Stimulated activated CD8-positive, alpha-beta memory T cell treated with anti-CD3 and anti-CD28 coated beads, Interleukin-12 subunit alpha, Interleukin-12 subunit beta, amount 100 ng/mL, for 1 hour (primary cell): ENCODE measurements around the gene GATAD2A.
A peak's percentile ranks its signal among the peaks of the same experiment; 100 is the strongest.
"Not testable (repeated sequence)": the region's sequence is repeated elsewhere in the genome, so short reads cannot be mapped to it uniquely, and the experiment has no call there.

ENCODE experiments used
- DNase-seq: peaks from one replicate; pipeline ENCODE4 v3.0.0-alpha.2; 2020; ENCODE audit warnings: low read depth

Gene GATAD2A

DNA sequence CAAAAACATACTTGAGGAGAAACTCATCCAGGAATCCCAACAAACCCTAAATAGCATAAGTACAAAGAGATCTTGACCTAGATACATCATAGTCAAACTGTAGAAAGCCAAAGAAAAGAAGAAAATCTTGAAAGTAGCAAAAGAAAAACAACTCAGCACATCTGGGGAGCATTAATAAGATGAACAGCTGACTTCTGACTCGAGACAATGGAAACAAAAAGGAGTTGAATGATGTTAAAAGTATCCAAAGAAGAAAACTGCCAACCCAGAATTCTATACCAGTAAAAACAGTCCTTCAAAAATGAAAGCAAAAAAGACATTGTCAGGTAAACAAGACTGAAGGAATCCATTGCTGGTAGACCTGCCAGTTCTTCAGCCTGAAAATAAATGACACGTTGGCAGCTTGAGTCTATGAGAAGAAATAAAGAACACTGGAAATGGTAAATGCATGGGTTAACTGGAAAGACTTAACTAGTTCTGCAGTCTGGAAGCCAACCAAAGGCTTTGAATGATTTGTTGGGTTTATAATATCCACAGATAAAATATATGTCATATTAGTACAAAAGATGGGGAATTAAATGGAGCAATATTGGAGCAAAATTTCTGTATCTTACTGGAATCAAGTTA lies 63.1 kb downstream of the GATAD2A start:
- no peak for DNase-seq

DNA sequence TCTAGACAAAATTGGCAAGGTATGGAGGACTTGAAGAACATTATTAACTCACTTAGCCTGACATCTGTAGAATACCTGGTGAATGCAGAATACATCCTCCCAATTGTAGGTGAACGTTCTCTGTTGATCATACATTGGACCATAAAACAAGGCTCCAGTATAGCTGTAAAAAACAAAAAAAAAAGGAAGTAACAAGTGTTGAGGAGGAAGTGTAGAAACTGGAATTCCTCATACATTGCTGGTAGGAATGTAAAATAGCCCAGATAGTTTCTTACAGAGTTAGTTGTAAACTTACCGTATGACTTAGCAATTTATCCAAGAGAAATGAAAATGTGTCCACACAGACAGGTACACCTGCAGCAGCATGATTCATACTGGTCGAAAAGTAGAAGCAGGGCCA lies 65.1 kb downstream of the GATAD2A start:
- no peak for DNase-seq

DNA sequence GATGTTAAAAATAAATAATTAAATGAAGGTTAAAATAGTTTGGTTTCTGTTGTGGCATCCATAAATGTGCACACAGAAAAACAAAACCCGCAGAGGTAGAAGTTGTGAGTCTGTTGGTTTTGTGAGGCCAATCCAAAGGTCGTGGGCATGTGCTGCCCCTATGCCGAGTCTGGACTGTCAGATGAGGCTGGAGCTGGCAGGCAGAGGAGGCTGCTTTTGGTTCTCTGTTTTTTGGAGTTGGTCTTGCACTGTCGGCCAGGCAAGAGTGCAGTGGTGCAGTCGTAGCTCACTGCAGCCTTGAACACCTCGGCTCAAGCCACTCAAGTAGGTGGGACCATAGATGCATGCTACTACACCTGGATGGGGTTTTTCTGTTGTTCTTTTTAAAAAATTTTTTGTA lies 66.2 kb downstream of the GATAD2A start:
- DNase-seq: no peak

DNA sequence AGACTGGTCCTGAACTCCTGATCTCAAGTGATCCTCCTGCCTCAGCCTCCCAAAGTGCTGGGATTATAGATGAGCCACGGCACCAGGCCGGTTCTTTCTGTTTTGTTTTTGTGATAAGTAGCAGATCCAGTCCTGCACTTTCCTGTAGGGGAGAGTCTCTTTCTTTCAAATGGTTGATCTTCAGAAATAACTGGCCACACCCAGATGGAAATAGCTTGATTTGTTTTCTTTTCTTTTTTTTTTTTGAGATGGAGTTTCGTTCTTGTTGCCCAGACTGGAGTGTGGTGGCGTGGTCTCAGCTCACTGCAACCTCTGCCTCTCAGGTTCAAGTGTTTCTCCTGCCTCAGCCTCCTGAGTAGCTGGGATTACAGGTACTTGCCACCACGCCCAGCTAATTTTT lies 66.6 kb downstream of the GATAD2A start:
- not testable (repeated sequence) for DNase-seq

DNA sequence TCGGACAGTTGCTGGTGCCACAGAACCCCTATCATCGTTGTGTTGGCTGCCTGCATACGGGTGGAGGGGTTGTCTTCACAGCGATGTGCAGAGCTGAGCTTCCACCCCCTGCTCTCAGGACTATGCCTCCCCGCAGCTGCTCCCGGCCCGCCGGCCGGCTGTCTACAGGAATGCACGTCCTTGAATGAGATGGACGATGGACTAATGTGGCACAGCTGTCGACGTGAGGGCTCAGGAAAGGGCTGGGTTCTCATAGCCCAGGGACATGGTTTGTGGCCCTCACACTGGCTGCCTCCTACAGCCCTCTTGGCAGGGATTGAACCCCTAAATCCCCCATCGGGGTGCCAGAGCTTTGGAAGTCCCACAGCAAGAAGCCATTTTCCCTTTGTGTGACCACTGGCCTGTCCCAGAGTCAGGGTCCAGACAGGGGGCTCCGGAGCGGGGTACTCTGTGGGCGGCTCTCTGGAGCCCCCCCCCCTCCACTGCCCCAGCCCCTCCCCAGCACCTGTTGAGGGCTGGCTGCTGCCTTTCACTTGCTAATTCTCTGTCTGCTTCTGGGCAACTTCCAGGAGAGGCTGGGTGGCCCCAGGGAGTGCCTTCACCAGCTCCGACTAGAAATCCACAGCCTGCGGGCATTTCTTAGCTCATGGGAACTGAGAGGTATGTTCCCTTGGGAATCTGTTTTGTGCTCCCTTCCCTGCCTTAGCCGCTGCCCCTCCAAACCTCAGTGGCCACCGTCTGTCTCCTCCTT lies 69.7 kb downstream of the GATAD2A start:
- DNase-seq: no peak

DNA sequence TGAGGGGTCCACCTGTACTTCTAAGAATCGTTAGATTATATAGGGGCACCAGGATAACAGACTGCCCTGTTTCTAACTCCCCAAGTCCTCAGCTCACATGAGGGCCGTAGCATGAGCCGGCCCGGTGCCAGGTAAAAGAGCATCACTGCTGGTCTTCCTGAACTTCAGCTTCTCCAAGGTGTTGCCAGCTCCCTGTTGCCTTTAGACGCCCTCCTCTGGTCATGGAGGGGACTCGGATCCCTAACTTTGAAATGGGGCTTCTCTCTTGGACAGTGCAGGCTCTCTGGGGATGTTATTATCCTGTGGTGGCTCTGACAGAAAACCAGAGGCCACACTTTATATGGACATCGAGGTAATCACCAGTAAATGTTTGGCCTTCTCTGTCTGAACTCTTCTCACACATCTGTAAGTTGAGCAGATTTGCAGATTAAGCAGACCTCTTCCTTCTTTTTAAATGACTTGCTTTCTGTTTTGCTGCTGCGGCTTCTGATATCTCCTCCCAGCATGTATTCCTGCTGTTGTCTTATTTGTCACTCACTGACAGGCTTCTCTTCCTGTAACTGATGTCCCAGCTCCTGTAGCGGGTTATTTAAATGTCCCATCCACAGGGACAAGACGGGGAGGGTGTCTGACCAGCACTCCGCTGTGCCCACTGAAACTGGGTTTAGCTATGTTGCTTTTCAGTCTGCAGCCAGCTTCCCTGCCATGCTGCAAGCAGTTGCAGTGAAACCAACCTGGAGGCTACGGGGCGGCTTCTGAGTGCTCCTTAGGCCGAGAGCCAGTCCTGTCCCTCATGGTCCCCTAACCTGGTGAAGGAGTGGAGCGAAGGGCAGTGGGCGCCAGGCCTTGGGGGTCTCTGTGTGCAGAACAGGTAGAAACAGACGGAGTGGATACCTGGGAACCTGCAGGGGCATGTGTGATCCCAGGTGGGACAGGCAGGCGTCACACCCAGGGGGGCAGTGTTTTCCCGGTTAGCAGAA lies 70.7 kb downstream of the GATAD2A start:
- no peak for DNase-seq

DNA sequence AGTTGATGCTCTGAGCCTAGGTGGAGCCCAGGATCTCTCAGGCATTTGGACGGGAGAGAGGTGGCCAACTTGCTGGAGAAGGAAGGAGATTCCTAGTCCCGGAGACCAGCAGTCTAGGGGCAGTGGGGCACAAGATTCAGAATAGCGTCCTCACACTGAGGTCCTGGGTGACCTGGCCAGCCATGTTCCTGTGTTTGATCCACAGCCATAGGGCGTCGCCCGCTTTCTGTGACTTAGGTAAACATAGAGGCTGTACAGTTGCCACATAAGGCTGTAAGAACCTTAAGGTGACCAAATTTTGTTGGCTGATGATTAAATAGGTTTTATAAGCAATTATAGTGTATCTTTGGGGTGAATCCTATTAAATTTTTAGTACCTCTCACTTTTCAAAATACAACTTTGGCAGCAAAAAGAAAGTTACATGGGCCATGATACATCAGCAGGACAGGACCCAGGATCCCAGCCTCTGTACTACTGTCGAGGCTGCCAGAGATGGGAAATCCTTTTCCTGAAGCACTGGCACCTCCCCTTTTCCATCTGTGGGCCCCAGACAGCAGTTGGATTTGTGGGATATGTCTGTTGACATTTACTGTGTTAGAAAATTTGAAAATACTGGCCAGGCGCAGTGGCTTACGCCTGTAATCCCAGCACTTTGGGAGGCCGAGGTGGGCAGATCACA lies 72.4 kb downstream of the GATAD2A start:
- DNase-seq: no peak

DNA sequence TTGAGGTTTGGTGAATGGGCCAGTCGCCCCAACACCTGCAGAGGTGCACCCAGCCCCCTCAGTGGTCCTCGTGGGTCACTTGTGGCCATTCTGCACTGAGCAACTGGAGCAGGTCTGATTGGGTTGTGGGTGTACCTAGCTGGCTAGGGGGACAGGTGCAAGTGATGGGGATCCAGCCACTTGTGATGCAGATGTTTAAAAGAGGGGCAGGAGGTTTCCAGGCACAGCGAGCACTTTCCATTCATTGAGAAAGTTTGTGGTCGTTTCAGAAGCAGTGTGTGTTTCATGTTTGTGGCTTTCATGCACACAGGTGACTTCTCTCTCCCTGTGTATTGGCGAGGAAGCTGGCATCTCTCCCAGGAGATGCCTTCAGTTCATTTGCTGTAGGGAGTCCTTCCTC lies 75.2 kb downstream of the GATAD2A start:
- no peak for DNase-seq

DNA sequence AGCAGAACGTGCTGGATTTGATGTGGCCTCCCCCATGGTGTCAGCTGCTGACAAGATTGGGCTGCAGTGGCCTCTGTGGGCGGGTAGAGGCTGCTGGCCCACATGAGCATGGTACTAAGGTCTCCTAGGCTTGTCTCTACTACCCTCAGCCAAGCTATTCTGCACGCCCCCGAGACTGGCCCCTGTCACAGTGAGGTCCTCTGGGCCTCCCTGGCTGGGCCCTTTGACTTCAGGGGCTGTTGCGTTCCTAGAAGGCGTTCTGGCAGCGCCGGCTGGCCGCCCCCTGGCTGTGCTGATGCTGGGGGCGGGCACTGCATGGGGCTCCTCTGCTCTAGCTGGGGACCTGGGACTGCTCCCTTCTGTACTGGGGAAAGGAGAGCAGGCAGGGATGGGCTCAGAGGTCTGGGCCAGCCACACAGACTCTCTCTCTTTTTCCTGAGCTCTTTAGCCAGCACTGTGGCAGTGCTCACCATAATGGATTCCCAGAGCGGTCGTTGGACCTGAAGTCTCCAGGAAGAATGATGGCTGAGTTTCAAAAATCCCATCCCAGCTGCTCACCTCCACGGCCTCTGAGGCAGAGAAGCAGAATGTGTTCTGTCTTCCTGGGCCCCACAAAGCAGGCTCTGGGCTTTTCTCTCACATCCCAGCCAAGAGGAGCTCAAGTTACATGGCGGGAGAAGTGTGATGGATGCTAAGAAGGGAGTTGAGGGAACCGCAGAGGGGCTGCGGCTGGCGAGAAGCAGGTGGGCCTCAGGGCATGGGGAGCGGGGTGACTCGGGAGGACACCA lies 77.5 kb downstream of the GATAD2A start:
- no peak for DNase-seq

DNA sequence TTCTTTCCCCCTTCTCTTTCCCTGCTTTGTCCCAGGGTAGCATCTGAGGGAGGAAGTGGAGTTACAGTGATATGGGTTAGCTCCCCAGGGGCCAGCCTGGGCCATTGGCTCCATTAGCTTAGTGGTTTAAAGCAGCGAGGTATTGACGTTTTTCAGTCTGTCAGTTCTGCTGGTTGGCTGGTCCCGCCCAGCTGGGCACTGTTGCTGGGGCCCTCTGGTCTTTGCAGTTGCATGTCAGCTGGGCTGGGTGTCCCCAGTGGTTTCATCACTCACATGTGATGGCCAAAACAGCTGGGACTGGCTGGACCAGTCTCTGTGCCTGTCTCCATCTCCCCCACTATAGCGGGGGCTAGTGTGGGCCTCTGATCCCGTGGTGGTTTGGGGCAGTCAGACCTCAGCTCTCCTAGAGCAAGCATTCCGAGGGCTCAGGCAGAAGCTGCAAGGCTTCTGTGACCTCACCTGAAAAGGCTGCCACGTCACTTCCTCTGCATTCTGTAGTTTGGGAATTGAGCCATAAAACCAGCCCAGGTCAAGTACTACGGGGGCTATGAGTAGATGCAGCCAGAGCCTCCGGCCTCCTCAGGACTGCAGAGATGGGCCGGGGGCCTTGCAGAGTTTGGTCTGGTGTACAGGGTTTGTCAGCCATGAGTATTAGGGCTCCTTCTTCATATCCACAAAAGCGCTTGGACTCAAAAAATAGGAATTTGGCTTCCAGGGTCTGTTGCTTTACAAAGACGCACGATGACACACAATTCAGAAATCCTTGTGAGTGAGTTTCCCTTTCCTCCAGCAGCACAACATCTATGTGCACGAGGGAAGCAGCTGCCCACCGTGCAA lies 79.9 kb downstream of the GATAD2A start:
- DNase-seq: no peak

DNA sequence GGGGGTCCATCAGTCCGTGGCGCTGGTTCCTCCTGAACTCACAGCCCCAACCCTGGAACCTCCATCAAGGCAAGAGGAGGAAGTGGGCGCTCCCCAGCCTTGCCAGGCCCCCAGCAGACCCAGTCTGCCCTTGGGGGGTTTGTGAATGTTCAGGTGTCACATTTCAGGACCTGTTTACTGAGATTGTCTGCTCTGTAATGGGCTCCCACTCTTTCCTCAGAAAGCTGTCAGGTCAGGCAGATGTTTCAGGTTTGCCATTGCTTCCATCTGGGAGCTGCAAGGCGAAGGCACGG lies 80.5 kb downstream of the GATAD2A start:
- no peak for DNase-seq

DNA sequence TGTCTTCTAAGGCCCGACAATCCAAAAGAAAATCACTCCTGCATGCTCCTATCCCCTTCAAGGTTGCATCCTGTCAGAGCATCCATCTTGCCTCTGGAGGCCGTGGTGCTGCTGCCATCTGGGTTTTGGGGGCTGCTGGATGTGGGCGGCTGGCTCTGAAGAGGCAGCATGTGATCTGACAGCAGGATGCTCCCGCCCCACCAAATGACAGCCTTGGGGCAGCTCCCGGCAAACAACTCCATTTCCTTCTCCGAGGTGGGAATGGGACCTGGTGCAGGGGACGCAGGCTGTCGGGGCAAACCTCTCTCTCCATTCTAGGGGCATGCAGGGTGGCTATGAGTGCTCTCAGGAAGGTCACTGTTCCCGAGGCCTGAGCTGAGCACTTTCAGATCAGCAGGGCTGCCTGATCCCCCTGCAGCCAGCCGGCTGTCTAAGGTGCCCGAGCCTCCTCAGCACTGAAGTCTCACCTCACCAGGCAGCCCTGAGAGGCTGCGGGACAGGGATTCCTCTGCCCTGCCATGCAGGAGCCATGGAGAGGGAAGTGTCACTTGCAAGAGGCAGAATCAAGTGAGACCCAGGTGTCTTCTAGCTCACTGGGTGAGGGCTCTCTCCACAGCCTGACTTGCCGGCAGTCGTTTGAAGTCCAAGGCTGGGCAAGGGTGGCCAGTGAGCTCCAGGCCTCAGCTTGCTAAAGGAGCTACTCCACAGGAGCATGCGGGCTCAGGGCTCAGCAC lies 81.0 kb downstream of the GATAD2A start:
- no peak for DNase-seq

DNA sequence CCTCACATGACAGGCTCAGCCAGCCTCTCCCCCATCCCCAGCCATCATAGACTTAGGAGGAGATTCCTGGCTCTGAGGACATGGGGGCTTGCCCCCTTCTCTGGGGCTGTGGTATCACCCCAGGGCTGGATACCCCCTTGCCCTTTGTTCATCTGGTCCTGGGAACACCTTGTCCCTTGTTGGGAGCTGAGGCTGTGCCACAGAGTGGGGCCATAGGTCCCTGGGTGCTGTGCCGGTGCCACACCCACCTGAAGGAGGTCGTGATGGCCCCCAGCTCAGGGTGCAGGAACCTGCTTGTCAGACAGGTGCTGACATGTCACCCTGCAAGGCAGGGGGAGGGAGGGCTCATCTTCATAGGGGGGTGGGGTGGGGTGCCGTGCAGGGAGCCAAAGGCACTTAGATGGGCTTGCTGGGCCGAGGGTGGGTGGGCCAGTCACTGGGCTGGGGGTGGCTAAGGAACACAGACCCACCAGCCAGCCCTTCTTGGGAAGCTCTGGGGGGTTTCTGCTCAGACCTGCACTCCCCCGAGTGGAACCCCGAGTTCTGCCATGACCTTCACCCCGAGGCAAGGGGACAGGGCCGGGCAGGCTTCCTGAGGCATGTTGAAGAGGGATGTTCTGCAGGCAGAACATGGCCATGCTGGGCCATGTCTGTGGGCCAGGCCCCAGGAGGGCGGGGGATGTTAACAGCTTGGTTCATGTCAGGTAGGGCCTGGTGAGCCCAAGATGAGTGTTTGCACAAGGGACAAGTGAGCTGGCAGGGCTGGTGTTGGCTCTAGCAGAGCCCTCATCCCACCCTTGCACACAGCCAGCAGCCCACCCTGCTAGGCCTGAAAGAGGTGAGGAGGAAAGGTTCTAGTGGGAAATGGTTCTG lies 81.8 kb downstream of the GATAD2A start:
- DNase-seq: no peak

DNA sequence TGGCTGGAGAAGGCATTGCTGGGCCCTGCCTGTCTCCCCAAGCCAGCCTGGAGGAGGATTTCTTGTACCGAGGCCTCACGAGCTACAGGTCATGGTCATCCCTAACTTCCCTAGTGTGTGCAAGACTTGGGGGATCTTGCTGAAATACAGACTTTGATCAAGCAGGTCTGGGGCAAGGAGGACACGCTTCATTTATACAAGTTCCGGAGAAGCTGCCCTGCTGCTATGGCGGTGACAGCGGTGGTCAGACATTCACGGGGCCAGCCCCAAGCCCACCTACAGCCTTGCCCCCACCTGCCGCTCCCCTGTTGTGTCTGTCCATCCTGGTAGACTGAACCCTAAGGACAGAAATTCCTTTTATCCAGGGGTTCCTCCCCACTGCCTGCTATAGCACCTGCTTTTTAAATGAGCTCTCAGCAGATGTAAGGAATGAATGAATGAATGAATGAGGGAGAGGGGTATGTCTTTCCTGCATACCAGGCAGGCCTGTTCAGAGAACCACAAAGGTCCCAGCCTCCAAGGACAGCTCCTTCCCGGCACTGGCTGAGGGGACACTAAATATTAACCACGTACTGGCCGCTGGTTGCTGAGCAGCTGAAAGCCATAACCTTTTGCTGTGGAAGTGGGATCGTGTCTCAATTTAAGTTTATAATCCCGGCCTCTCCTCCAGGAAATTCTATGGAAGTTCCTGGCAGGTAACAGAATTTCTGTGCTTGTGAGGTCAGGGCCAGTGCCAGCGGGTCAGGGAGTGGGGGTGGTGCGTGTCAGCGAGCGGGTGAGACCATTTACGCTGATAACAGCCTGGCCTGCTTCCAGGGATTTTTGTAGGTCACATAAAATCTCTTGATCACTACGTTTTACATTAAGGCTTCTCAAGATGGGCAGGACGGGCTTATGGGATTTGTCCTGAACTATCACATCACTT lies 82.7 kb downstream of the GATAD2A start:
- DNase-seq: no peak

DNA sequence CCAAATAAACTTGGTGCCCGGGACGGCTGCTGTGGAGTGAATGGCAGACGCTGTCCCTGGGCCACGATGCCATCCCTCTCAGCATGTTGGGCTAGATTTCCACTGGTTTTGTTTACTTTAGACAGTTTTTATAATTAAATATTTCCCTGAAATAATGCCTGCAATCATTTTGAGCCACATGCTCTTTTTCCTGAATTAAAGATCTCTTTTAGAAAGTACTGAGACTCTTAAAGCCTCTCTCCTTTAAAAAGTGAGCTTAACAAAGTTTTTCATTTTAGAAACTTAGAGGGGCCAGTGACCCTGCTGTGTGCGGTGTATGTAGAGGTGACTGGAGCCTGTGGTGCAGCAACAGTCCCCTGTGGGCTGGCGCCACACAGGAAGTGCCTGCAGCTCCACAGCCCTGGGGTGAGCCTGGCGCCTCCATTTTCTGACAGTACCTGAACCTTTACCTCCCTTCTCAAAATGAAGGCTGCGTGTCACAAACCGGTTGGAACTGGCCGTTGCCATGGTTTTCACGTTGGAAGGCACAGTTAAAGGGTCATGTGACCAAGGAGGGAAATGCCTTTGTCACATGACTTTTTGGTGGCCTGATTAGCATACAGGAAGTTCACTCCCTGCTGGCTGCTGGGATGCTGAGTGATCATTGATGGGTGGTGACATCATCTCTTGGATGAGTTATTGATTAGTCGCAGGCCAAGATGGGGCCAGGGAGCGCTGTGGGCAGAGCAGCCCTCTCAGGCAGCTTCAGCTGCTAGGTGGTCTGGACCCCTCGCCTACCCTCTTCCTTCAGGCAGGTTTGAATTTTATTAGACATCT lies 83.6 kb downstream of the GATAD2A start:
- DNase-seq: peak; percentile 73

DNA sequence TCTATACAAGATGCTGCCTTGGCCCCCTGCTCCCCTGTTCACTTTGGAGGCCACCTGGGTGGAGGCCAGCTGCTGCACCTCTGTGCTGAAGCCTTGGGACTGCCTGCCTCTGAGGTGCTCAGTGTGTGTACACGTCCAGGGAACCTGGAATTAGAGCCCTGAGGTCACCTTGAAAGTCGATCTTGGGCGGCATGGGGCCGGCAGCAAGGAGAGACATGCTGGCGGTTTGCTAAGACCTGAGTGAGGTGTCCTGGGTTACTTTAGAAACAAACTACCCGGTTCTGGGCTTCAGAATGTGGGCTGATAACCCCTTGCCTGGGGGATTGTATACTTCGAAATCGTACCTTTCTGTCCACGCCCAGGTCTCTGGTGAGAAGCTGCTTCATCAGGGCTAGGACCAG lies 84.3 kb downstream of the GATAD2A start:
- DNase-seq: no peak
